DOHH2 (cell line): ENCODE measurements around the gene VASP.

ENCODE experiments used
- H3F3A ChIP-seq: fragments of 200-600 bp; sonication (generic), shearing (Covaris generic); 2 replicates; pipeline ENCODE4 v1.6.0; 2016; ENCODE audit warnings: antibody characterized with exemption, mild to moderate bottlenecking; ENCODE audit not compliant: control insufficient read depth, insufficient read depth
- H3K27ac ChIP-seq: fragments of 200-600 bp; sonication (generic); 2 replicates; pipeline ENCODE4 v1.5.1; 2014; ENCODE audit warnings: low read depth, mild to moderate bottlenecking, low read length, moderate library complexity
- H3K27me3 ChIP-seq: fragments of 200-600 bp; sonication (generic); 2 replicates; pipeline ENCODE4 v1.6.1; 2014; ENCODE audit warnings: mild to moderate bottlenecking, low read length, mixed read lengths; ENCODE audit not compliant: control insufficient read depth
- H3K36me3 ChIP-seq: fragments of 200-600 bp; sonication (generic); 2 replicates; pipeline ENCODE4 v1.6.1; 2014; ENCODE audit warnings: mild to moderate bottlenecking, low read length, moderate library complexity, mixed read lengths; ENCODE audit not compliant: control insufficient read depth
- H3K4me1 ChIP-seq: fragments of 200-600 bp; sonication (generic); 2 replicates; pipeline ENCODE4 v1.6.1; 2014; ENCODE audit warnings: mild to moderate bottlenecking, low read length, mixed read lengths; ENCODE audit not compliant: control insufficient read depth
- H3K4me2 ChIP-seq: fragments of 200-600 bp; sonication (generic); 2 replicates; pipeline ENCODE4 v1.6.0; 2014; ENCODE audit warnings: mild to moderate bottlenecking, low read length, moderate library complexity
- H3K4me3 ChIP-seq: fragments of 200-600 bp; sonication (generic); 2 replicates; pipeline ENCODE4 v1.5.1; 2014; ENCODE audit warnings: mild to moderate bottlenecking, low read length, mixed read lengths
- H3K79me2 ChIP-seq: fragments of 200-600 bp; sonication (generic); 2 replicates; pipeline ENCODE4 v1.6.1; 2014; ENCODE audit warnings: mild to moderate bottlenecking, low read length, mixed read lengths; ENCODE audit not compliant: control insufficient read depth
- H3K9me2 ChIP-seq: fragments of 200-600 bp; sonication (generic); replicated peaks from 2 replicates; pipeline ENCODE4 v1.6.1; 2014; ENCODE audit warnings: mild to moderate bottlenecking, low read length, mixed read lengths; ENCODE audit not compliant: control insufficient read depth
- H3K9me3 ChIP-seq: fragments of 200-600 bp; sonication (generic); 2 replicates; pipeline ENCODE4 v1.6.1; 2014; ENCODE audit warnings: antibody characterized with exemption, low read length, mixed read lengths; ENCODE audit not compliant: control insufficient read depth, insufficient read depth
- H4K20me1 ChIP-seq: fragments of 200-600 bp; sonication (generic); 2 replicates; pipeline ENCODE4 v1.6.0; 2014; ENCODE audit warnings: low read depth, mild to moderate bottlenecking, antibody characterized with exemption, low read length, moderate library complexity; ENCODE audit not compliant: control insufficient read depth, insufficient read depth
- CTCF ChIP-seq: fragments of 200-600 bp; sonication (generic); IDR thresholded peaks from one replicate; pipeline ENCODE4 v1.5.1; 2014; ENCODE audit warnings: antibody characterized with exemption, mild to moderate bottlenecking, low read depth, low read length; ENCODE audit not compliant: poor library complexity, severe bottlenecking
- EZH2phosphoT487 ChIP-seq: fragments of 200-600 bp; sonication (generic); IDR thresholded peaks from 2 replicates; pipeline ENCODE4 v1.6.1; 2017; ENCODE audit warnings: borderline replicate concordance, mild to moderate bottlenecking, antibody characterized with exemption, low read length, moderate library complexity, mixed read lengths

The VASP gene

GRCh38 chr19:45476304-45476703 lies 31.0 kb upstream of the VASP start:
- Histone ChIP-seq H3K9me2 (no peaks in the 10 kb centered on the region), H3K27me3 (peaks cover 21% of the 10 kb centered on the region), H3K27ac (no peak overlapping the region), H3K79me2 (no peaks in the 10 kb centered on the region), H3K4me3 (no peak overlapping the region), H3F3A (0 out of 2 replicates have a peak, but pooled peaks cover 10% of the 10 kb centered on the region), H3K4me1 (peaks cover 37% of the 10 kb centered on the region), H3K9me3 (no peaks in the 10 kb centered on the region), H3K4me2 (no peak overlapping the region), H3K36me3 (no peaks in the 10 kb centered on the region), H4K20me1 (no peaks in the 10 kb centered on the region)
- TF ChIP-seq EZH2phosphoT487, result no peak
- no peak for TF ChIP-seq CTCF

- H3K9me3 ChIP-seq, result no peaks in the 10 kb centered on the region
- H4K20me1 ChIP-seq, result no peaks in the 10 kb centered on the region
- peaks cover 37% of the 10 kb centered on the region for H3K4me1 ChIP-seq
- no peaks in the 10 kb centered on the region for H3K9me2 ChIP-seq
- H3K4me3 ChIP-seq, result no peak overlapping the region
- H3K4me2 ChIP-seq, result no peak overlapping the region
- 0 out of 2 replicates have a peak, but pooled peaks cover 10% of the 10 kb centered on the region for H3F3A ChIP-seq
- H3K27ac ChIP-seq, result no peak overlapping the region
- no peaks in the 10 kb centered on the region for H3K79me2 ChIP-seq
- H3K36me3 ChIP-seq, result no peaks in the 10 kb centered on the region
- no peak for TF ChIP-seq EZH2phosphoT487
- TF ChIP-seq CTCF, result no peak
- peaks cover 15% of the 10 kb centered on the region for H3K27me3 ChIP-seq
Observed at GRCh38 chr19:45477186-45477585, 30.1 kb upstream of the VASP start.

- peak overlapping the region; percentile 84 for H3K4me3 ChIP-seq
- H3K79me2 ChIP-seq, result no peaks in the 10 kb centered on the region
- H3F3A ChIP-seq, result 0 out of 2 replicates have a peak, but pooled peaks cover 10% of the 10 kb centered on the region
- no peaks in the 10 kb centered on the region for H3K9me2 ChIP-seq
- H3K9me3 ChIP-seq, result no peaks in the 10 kb centered on the region
- TF ChIP-seq EZH2phosphoT487, result no peak
- TF ChIP-seq CTCF, result no peak
- no peaks in the 10 kb centered on the region for H4K20me1 ChIP-seq
- H3K27me3 ChIP-seq, result peaks cover 8% of the 10 kb centered on the region
- H3K36me3 ChIP-seq, result no peaks in the 10 kb centered on the region
- peak overlapping the region; percentile 87 for H3K27ac ChIP-seq
- H3K4me1 ChIP-seq, result peaks cover 37% of the 10 kb centered on the region
- peak overlapping the region; percentile 72 for H3K4me2 ChIP-seq
Observed at GRCh38 chr19:45477713-45478453, 29.4 kb upstream of the VASP start.
